IMR-90 (cell line): ENCODE data around the gene PHF11. TPM values are rescaled to one million over a fixed set of nuclear protein-coding genes. Genes with fewer than 3 reads are reported as not detected.

ENCODE experiments used
- ATAC-seq: fragments of 200-7000 bp; cut with Tn5 transposase; 2 replicates; pipeline ENCODE4 v1.9.1; 2020; ENCODE audit warnings: low read depth, mild to moderate bottlenecking, moderate library complexity
- BruUV-seq: library from RNA; stranded (reverse); fragments of 400-500 nt; replicated peaks from 2 replicates; lab custom pipeline; 2021; lab: Mats Ljungman, UMichigan
- CTCF ChIA-PET: fragments of 300-600 bp; formaldehyde crosslinking; extraction: SDS; loops from one replicate; lab custom pipeline; 2021; ENCODE audit warnings: antibody characterized with exemption; lab: Yijun Ruan, JAX
- POLR2A ChIA-PET: fragments of 300-600 bp; sonication (Branson Sonifier 250); formaldehyde crosslinking; loops from one replicate; lab custom pipeline; 2022; ENCODE audit warnings: antibody characterized with exemption; ENCODE audit not compliant: unreplicated experiment; lab: Charles Lee
- DNase-seq: peaks from one replicate; pipeline ENCODE4 v3.0.0; 2013
- H2AFZ ChIP-seq: replicated peaks from 2 replicates; pipeline ENCODE3; 2013; ENCODE audit warnings: low read length, mild to moderate bottlenecking; ENCODE audit not compliant: poor library complexity
- H2AK5ac ChIP-seq: 2 replicates; pipeline ENCODE4 v1.6.1; 2013; ENCODE audit warnings: low read depth, low read length, inconsistent platforms
- H2AK9ac ChIP-seq: replicated peaks from 2 replicates; pipeline ENCODE3; 2013; ENCODE audit warnings: mild to moderate bottlenecking, low read depth, low read length, moderate library complexity; ENCODE audit not compliant: poor library complexity
- H2BK120ac ChIP-seq: 2 replicates; pipeline ENCODE4 v1.6.1; 2013; ENCODE audit warnings: low read depth, low read length, inconsistent platforms
- H2BK15ac ChIP-seq: 3 replicates; pipeline ENCODE4 v1.6.1; 2013; ENCODE audit warnings: low read depth, low read length, inconsistent platforms
- H2BK20ac ChIP-seq: 2 replicates; pipeline ENCODE4 v1.6.1; 2013; ENCODE audit warnings: low read depth, mild to moderate bottlenecking, inconsistent platforms, low read length, moderate library complexity
- H2BK5ac ChIP-seq: 2 replicates; pipeline ENCODE4 v1.6.1; 2013; ENCODE audit warnings: mild to moderate bottlenecking, low read depth, low read length, inconsistent platforms; ENCODE audit not compliant: poor library complexity, severe bottlenecking
- H3K14ac ChIP-seq: replicated peaks from 2 replicates; pipeline ENCODE4 v1.6.1; 2013; ENCODE audit warnings: low read depth, low read length, inconsistent platforms
- H3K18ac ChIP-seq: 2 replicates; pipeline ENCODE4 v1.6.1; 2013; ENCODE audit warnings: low read depth, low read length, control low read depth
- H3K23ac ChIP-seq: 2 replicates; pipeline ENCODE4 v1.6.1; 2013; ENCODE audit warnings: low read depth, low read length, inconsistent platforms
- H3K27ac ChIP-seq: 2 replicates; pipeline ENCODE4 v1.5.1; 2013; ENCODE audit warnings: mild to moderate bottlenecking, control low read depth, low read length; ENCODE audit not compliant: insufficient read depth
- H3K27me3 ChIP-seq: 2 replicates; pipeline ENCODE4 v1.6.1; 2013; ENCODE audit warnings: low read length; ENCODE audit not compliant: control insufficient read depth, insufficient read depth
- H3K36me3 ChIP-seq: 2 replicates; pipeline ENCODE4 v1.6.1; 2013; ENCODE audit warnings: low read length, mixed read lengths; ENCODE audit not compliant: control insufficient read depth, insufficient read depth
- H3K4ac ChIP-seq: 2 replicates; pipeline ENCODE4 v1.6.1; 2013; ENCODE audit warnings: low read depth, low read length, inconsistent platforms
- H3K4me1 ChIP-seq: 2 replicates; pipeline ENCODE4 v1.6.1; 2013; ENCODE audit warnings: low read length, mixed read lengths; ENCODE audit not compliant: control insufficient read depth, insufficient read depth
- H3K4me2 ChIP-seq: 2 replicates; pipeline ENCODE4 v1.6.1; 2013; ENCODE audit warnings: low read depth, mild to moderate bottlenecking, control low read depth, low read length, moderate library complexity
- H3K4me3 ChIP-seq: 2 replicates; pipeline ENCODE4 v1.5.1; 2013; ENCODE audit warnings: low read depth, mild to moderate bottlenecking, control low read depth, low read length, moderate library complexity; ENCODE audit not compliant: insufficient read depth
- H3K56ac ChIP-seq: 2 replicates; pipeline ENCODE4 v1.6.1; 2013; ENCODE audit warnings: low read length, inconsistent platforms; ENCODE audit not compliant: insufficient read depth; ENCODE audit errors: extremely low read depth
- H3K79me1 ChIP-seq, 2 experiments: 2 replicates each; pipeline ENCODE4 v1.6.1; 2013; ENCODE audit warnings: low read length in 2 of 2, inconsistent platforms in 1 of 2, low read depth in 1 of 2
- H3K9ac ChIP-seq: 2 replicates; pipeline ENCODE4 v1.6.1; 2013; ENCODE audit warnings: low read depth, low read length, control low read depth
- H3K9me1 ChIP-seq: 2 replicates; pipeline ENCODE4 v1.6.1; 2013; ENCODE audit warnings: low read length, inconsistent platforms; ENCODE audit not compliant: insufficient read depth
- H3K9me3 ChIP-seq: 2 replicates; pipeline ENCODE4 v1.6.1; 2013; ENCODE audit warnings: low read length; ENCODE audit not compliant: control insufficient read depth, insufficient read depth
- H4K20me1 ChIP-seq: 2 replicates; pipeline ENCODE4 v1.6.1; 2013; ENCODE audit warnings: low read length, inconsistent platforms; ENCODE audit not compliant: insufficient read depth
- H4K5ac ChIP-seq: 2 replicates; pipeline ENCODE4 v1.6.1; 2013; ENCODE audit warnings: mild to moderate bottlenecking, low read depth, low read length, control low read depth
- H4K8ac ChIP-seq, 2 experiments: 2 replicates each; pipeline ENCODE4 v1.6.1; 2013; ENCODE audit warnings: low read depth in 2 of 2, low read length in 2 of 2, control low read depth in 1 of 2, inconsistent platforms in 1 of 2
- H4K91ac ChIP-seq: 2 replicates; pipeline ENCODE4 v1.6.1; 2013; ENCODE audit warnings: low read depth, low read length, inconsistent platforms; ENCODE audit not compliant: insufficient read depth
- BHLHE40 ChIP-seq: fragments of 150-350 bp; IDR thresholded peaks from 2 replicates; pipeline ENCODE4 v1.6.1; 2016; ENCODE audit warnings: mild to moderate bottlenecking, low read depth, low read length
- CEBPB ChIP-seq: IDR thresholded peaks from 2 replicates; pipeline ENCODE4 v1.6.1; 2012; ENCODE audit warnings: low read depth, low read length, improper control_type of control experiment
- CHD1 ChIP-seq: IDR thresholded peaks from 2 replicates; pipeline ENCODE4 v1.6.1; 2012; ENCODE audit warnings: low read depth, low read length, improper control_type of control experiment
- ELK1 ChIP-seq: fragments of 150-350 bp; IDR thresholded peaks from 2 replicates; pipeline ENCODE4 v1.6.1; 2016; ENCODE audit warnings: low read depth, mild to moderate bottlenecking, low read length, moderate library complexity, borderline replicate concordance
- FOS ChIP-seq: fragments of 150-350 bp; IDR thresholded peaks from 2 replicates; pipeline ENCODE4 v1.6.1; 2016; ENCODE audit warnings: low read depth, low read length
- MAFK ChIP-seq: IDR thresholded peaks from 2 replicates; pipeline ENCODE4 v1.6.1; 2012; ENCODE audit warnings: low read depth, low read length, improper control_type of control experiment
- MAZ ChIP-seq: IDR thresholded peaks from 2 replicates; pipeline ENCODE4 v1.6.1; 2012; ENCODE audit warnings: low read depth, mild to moderate bottlenecking, low read length, improper control_type of control experiment, moderate library complexity, borderline replicate concordance
- MXI1 ChIP-seq: IDR thresholded peaks from 2 replicates; pipeline ENCODE4 v1.6.1; 2012; ENCODE audit warnings: low read depth, mild to moderate bottlenecking, low read length, moderate library complexity, borderline replicate concordance
- NFE2L2 ChIP-seq: fragments of 150-350 bp; IDR thresholded peaks from 2 replicates; pipeline ENCODE4 v1.6.1; 2016; ENCODE audit warnings: low read depth, mild to moderate bottlenecking, low read length
- POLR2A ChIP-seq: IDR thresholded peaks from 2 replicates; pipeline ENCODE4 v1.6.1; 2012; ENCODE audit warnings: mild to moderate bottlenecking, low read depth, low read length
- RAD21 ChIP-seq: IDR thresholded peaks from 2 replicates; pipeline ENCODE4 v1.6.1; 2012; ENCODE audit warnings: low read length, improper control_type of control experiment
- RCOR1 ChIP-seq: IDR thresholded peaks from 2 replicates; pipeline ENCODE4 v1.6.1; 2012; ENCODE audit warnings: mild to moderate bottlenecking, low read length, improper control_type of control experiment; ENCODE audit not compliant: insufficient replicate concordance
- RFX5 ChIP-seq: IDR thresholded peaks from 2 replicates; pipeline ENCODE4 v1.8.0; 2012; ENCODE audit warnings: low read depth, mild to moderate bottlenecking, low read length, moderate library complexity
- SMC3 ChIP-seq: fragments of 150-350 bp; IDR thresholded peaks from 2 replicates; pipeline ENCODE4 v1.6.1; 2016; ENCODE audit warnings: low read depth, mild to moderate bottlenecking, antibody characterized with exemption, low read length, moderate library complexity
- USF2 ChIP-seq: fragments of 150-350 bp; IDR thresholded peaks from 2 replicates; pipeline ENCODE4 v1.6.1; 2017; ENCODE audit warnings: mild to moderate bottlenecking, antibody characterized with exemption, low read length, low read depth
- WGBS, 2 experiments: methylation state at CpG; one replicate each; pipeline versions ENCODE4 v1.1.5 to v1.1.7; 2013; ENCODE audit warnings: missing lambda C conversion rate in 2 of 2; ENCODE audit not compliant: insufficient read length in 1 of 2; ENCODE audit errors: extremely low coverage in 2 of 2; 5-methylcytosine and 5-hydroxymethylcytosine counted together
- dilution Hi-C: fragments of 300-500 bp; cut with HindIII; formaldehyde crosslinking; loops from one replicate; pipeline ENCODE4 v1.14.3; 2018; ENCODE audit warnings: low sequenced_read_pairs; ENCODE audit not compliant: unreplicated experiment
- in situ Hi-C: fragments of 300-500 bp; cut with MboI; formaldehyde crosslinking; loops from 3 replicates; pipeline ENCODE4 v1.14.3; 2019; ENCODE audit warnings: low sequenced_read_pairs, inconsistent platforms, mixed read lengths
- intact Hi-C: fragments of 100-400 bp; cut with micrococcal nuclease; formaldehyde crosslinking; loops from 2 replicates; pipeline ENCODE4 v1.10.0; 2022
- polyA plus RNA-seq, 3 experiments: library from polyadenylated mRNA; depleted of rRNA; stranded (reverse); fragments of >200 nt; gene quantifications; 2 replicates each; pipeline ENCODE4 v1.2.3, GENCODE V29; 2012; ENCODE audit warnings: low replicate concordance in 1 of 3
- total RNA-seq: library from RNA; depleted of rRNA; stranded (reverse); fragments of >200 nt; gene quantifications from 2 replicates; pipeline ENCODE4 v1.2.3, GENCODE V29; 2012

PHF11 gene
- total and polyA plus RNA-seq, 2 of the 4 experiments (the other 2 are of a cell fraction) = 3.9 to 15.4 TPM

GRCh38 chr13:49450105-49450819, 45.5 kb upstream of the PHF11 start:
- Histone ChIP-seq H4K8ac (peak overlapping the region in 1 of 2 experiments; percentile 32; a peak in 2 of 4 replicates), H3K79me1 (peaks cover 14 to 36% of the 10 kb centered on the region in 2 experiments), H4K20me1 (no peaks in the 10 kb centered on the region), H2AFZ (no peak overlapping the region), H3K23ac (no peak overlapping the region; the same call in 1 of the 2 replicates), H2BK15ac (peak overlapping the region; percentile 6; the same call in 2 of the 3 replicates), H2AK5ac (no peak overlapping the region), H3K4me1 (peaks cover 6% of the 10 kb centered on the region), H3K36me3 (no peaks in the 10 kb centered on the region), H2BK120ac (peak overlapping the region; percentile 61; the same call in 1 of the 2 replicates), H3K4me3 (no peak overlapping the region), H3K9me3 (no peaks in the 10 kb centered on the region), H3K14ac (peak overlapping the region; percentile 50; the same call in 1 of the 2 replicates), H3K27ac (no peak overlapping the region), H3K9me1 (no peaks in the 10 kb centered on the region), H3K27me3 (no peaks in the 10 kb centered on the region), H3K9ac (no peak overlapping the region), H2AK9ac (no peak overlapping the region), H4K5ac (peak overlapping the region; percentile 59; the same call in 1 of the 2 replicates), H2BK5ac (peak overlapping the region; percentile 64), H3K4ac (peak overlapping the region; percentile 1; the same call in 1 of the 2 replicates), H4K91ac (peak overlapping the region; percentile 26; the same call in 1 of the 2 replicates), H3K56ac (no peak overlapping the region), H2BK20ac (peak overlapping the region; percentile 54), H3K4me2 (no peak overlapping the region; the same call in 1 of the 2 replicates), H3K18ac (peak overlapping the region; percentile 92; the same call in 1 of the 2 replicates)
- dilution Hi-C loops = no loop called here
- in situ Hi-C loops = no loop called here
- WGBS, 2 experiments = no CpG with 5 or more reads among the region's 3 CpGs
- ChIA-PET CTCF (no interaction called here), POLR2A (interaction anchor here (0.6 kb wide), 1 partner anchor 55 kb away, joined by 5 read pairs; no protein-coding TSS in a partner anchor)
- no TSS peak for BruUV-seq
- DNase-seq (no peak), ATAC-seq (no peak)
- intact Hi-C loops = no loop called here
- no peak for TF ChIP-seq RAD21
- TF ChIP-seq CHD1 = no peak
- no peak for TF ChIP-seq CEBPB
- no peak for TF ChIP-seq ELK1
- no peak for TF ChIP-seq MXI1
- no peak for TF ChIP-seq RFX5
- no peak for TF ChIP-seq USF2
- no peak for TF ChIP-seq BHLHE40
- no peak for TF ChIP-seq MAZ
- TF ChIP-seq RCOR1 = no peak
- TF ChIP-seq FOS = no peak
- TF ChIP-seq SMC3 = no peak
- TF ChIP-seq NFE2L2 = no peak
- no peak for TF ChIP-seq MAFK
- TF ChIP-seq POLR2A = no peak
